ENCODE measurements around the gene SCGB1C2. TPM values are rescaled to one million over a fixed set of nuclear protein-coding genes. Genes with fewer than 3 reads are reported as not detected.

The SCGB1C2 gene
- total and polyA plus RNA-seq, 2 donors (not counting 3 experiments of a cell fraction or from before 2014, with no cell fraction given): not detected

DNA sequence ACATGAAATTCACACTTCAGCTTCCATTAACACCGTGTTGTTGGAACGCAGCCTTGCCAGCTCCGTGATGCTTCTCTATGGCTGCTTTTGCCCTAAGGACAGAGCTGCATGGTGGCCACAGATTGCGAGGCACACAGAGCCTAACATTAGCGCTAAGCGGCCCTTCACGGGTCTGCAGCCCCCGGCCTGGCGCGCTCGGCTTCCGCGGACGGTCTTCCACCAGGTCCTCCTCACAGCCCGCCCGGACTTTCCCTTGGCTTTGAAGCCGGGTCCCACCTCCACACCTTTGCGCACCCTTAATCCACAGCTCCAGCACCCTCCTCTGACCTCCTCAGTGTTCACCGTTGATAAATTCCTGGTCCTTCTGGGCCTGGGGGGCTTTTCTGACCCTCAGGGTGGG is 19.6 kb downstream of the SCGB1C2 start:
- Histone ChIP-seq H3K4me3 (replicated peaks in 1 of 3; ENCODE audit: insufficient read depth in 1 of 3, low read depth in 1 of 3, low read length in 3 of 3) (no peak overlapping the region), H3K9me3 (replicated peaks; ENCODE audit: control insufficient read depth, insufficient read depth, low read length) (no peaks in the 10 kb centered on the region), H2AFZ (ENCODE audit: low read depth, low read length) (no peak overlapping the region), H3K9me1 (replicated peaks; ENCODE audit: control insufficient read depth, extremely low read depth, insufficient read depth, low read length) (no peaks in the 10 kb centered on the region), H3K36me3 (ENCODE audit: control insufficient read depth in 2 of 2, extremely low read depth in 1 of 2, insufficient read depth in 2 of 2, low read length in 2 of 2) (no peaks in the 10 kb centered on the region), H3K27ac (ENCODE audit: insufficient read depth, low read depth, low read length) (no peak overlapping the region), H3K27me3 (ENCODE audit: control insufficient read depth in 2 of 2, insufficient read depth in 2 of 2, low read length in 2 of 2) (no peaks in the 10 kb centered on the region), H3K4me1 (ENCODE audit: control insufficient read depth, extremely low read depth, insufficient read depth, low read length) (peaks cover 8% of the 10 kb centered on the region), H4K20me1 (replicated peaks; ENCODE audit: control insufficient read depth, extremely low read depth, insufficient read depth, low read length) (no peaks in the 10 kb centered on the region), H3K79me2 (ENCODE audit: control insufficient read depth, insufficient read depth, low read length) (no peaks in the 10 kb centered on the region), H3K9ac (replicated peaks; ENCODE audit: extremely low read depth, insufficient read depth, low read length) (no peak overlapping the region), H3K4me2 (ENCODE audit: insufficient read depth, low read length) (no peak overlapping the region)
- no peak for DNase-seq (ENCODE audit: low read depth, low spot score)
- TF ChIP-seq, protein P1, sequence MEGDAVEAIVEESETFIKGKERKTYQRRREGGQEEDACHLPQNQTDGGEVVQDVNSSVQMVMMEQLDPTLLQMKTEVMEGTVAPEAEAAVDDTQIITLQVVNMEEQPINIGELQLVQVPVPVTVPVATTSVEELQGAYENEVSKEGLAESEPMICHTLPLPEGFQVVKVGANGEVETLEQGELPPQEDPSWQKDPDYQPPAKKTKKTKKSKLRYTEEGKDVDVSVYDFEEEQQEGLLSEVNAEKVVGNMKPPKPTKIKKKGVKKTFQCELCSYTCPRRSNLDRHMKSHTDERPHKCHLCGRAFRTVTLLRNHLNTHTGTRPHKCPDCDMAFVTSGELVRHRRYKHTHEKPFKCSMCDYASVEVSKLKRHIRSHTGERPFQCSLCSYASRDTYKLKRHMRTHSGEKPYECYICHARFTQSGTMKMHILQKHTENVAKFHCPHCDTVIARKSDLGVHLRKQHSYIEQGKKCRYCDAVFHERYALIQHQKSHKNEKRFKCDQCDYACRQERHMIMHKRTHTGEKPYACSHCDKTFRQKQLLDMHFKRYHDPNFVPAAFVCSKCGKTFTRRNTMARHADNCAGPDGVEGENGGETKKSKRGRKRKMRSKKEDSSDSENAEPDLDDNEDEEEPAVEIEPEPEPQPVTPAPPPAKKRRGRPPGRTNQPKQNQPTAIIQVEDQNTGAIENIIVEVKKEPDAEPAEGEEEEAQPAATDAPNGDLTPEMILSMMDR (IDR thresholded peaks at IDR 0.05; ENCODE audit: extremely low read depth in 1 of 2, insufficient read depth in 1 of 2, low read depth in 1 of 2, low read length in 2 of 2): no peak
- no peak for TF ChIP-seq FOS (IDR thresholded peaks at IDR 0.05; ENCODE audit: borderline replicate concordance, insufficient read depth, low read length)
- TF ChIP-seq MYC (IDR thresholded peaks at IDR 0.05; ENCODE audit: low read depth, low read length): no peak
- TF ChIP-seq POLR2AphosphoS5 (IDR thresholded peaks at IDR 0.05; ENCODE audit: insufficient read depth, low read depth, low read length): no peak
- TF ChIP-seq JUN (IDR thresholded peaks at IDR 0.05; ENCODE audit: borderline replicate concordance, insufficient read depth, insufficient read length, low read depth): no peak
- no peak for TF ChIP-seq EZH2 (IDR thresholded peaks at IDR 0.05; ENCODE audit: borderline replicate concordance, low read depth, low read length, severe bottlenecking)
- TF ChIP-seq GATA2 (IDR thresholded peaks at IDR 0.05; ENCODE audit: insufficient read depth, insufficient read length, low read depth, low read length): no peak
- TF ChIP-seq, protein P2, sequence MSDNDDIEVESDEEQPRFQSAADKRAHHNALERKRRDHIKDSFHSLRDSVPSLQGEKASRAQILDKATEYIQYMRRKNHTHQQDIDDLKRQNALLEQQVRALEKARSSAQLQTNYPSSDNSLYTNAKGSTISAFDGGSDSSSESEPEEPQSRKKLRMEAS (IDR thresholded peaks at IDR 0.05; ENCODE audit: insufficient read depth, insufficient read length): no peak
- TF ChIP-seq POLR2A (IDR thresholded peaks at IDR 0.05; ENCODE audit: low read depth, low read length): no peak
- dilution Hi-C loops (cut with MboI; ENCODE audit: extremely low pct_ligation_motif_present, low sequenced_read_pairs): no loop called here
- CTCF ChIA-PET: interaction anchor here (0.8 to 1.2 kb wide), 3 partner anchors 8 to 229 kb away, joined by 3 read pairs; no protein-coding TSS in a partner anchor
- no TSS peak for BruUV-seq (replicated peaks)
- FAIRE-seq: no peak
- intact Hi-C loops (cut with micrococcal nuclease): no loop called here
- POLR2A ChIA-PET: no interaction called here
